WTC11 (cell line): ENCODE data around the gene PLLP. TPM values are rescaled to one million over a fixed set of nuclear protein-coding genes. Genes with fewer than 3 reads are reported as not detected.

ENCODE experiments used
- ARID4B ChIP-seq: sonication (generic); formaldehyde crosslinking; IDR thresholded peaks from 2 replicates; pipeline ENCODE4 v1.8.0; 2023; ENCODE audit warnings: missing genetic modification reagents, mild to moderate bottlenecking, borderline replicate concordance
- ATF2 ChIP-seq: sonication (generic); formaldehyde crosslinking; IDR thresholded peaks from 2 replicates; pipeline ENCODE4 v1.8.1; 2022; ENCODE audit warnings: low read depth, missing genetic modification reagents, borderline replicate concordance
- CREB1 ChIP-seq: sonication (generic); formaldehyde crosslinking; IDR thresholded peaks from 2 replicates; pipeline ENCODE4 v1.8.0; 2023; ENCODE audit warnings: mild to moderate bottlenecking, missing genetic modification reagents
- GABPB1 ChIP-seq: sonication (generic); formaldehyde crosslinking; IDR thresholded peaks from 2 replicates; pipeline ENCODE4 v1.8.1; 2023; ENCODE audit warnings: mild to moderate bottlenecking, missing genetic modification reagents
- HMGA2 ChIP-seq: fragments of 250-450 bp; sonication (Bioruptor Pico); IDR thresholded peaks from 2 replicates; pipeline ENCODE4 v1.4.0; 2021; ENCODE audit warnings: mild to moderate bottlenecking, moderate library complexity
- IRF1 ChIP-seq: sonication (generic); formaldehyde crosslinking; IDR thresholded peaks from 2 replicates; pipeline ENCODE4 v1.8.0; 2023; ENCODE audit warnings: missing genetic modification reagents
- MXD4 ChIP-seq: fragments of 250-450 bp; sonication (Bioruptor Pico); IDR thresholded peaks from 2 replicates; pipeline ENCODE4 v1.8.0; 2021; ENCODE audit warnings: mild to moderate bottlenecking, moderate library complexity, borderline replicate concordance
- NFE2L1 ChIP-seq: sonication (generic); formaldehyde crosslinking; IDR thresholded peaks from 2 replicates; pipeline ENCODE4 v1.8.1; 2023; ENCODE audit warnings: missing genetic modification reagents
- NR2C2 ChIP-seq: sonication (generic); formaldehyde crosslinking; IDR thresholded peaks from 2 replicates; pipeline ENCODE4 v1.8.0; 2022; ENCODE audit warnings: mild to moderate bottlenecking, missing genetic modification reagents
- SP1 ChIP-seq: sonication (generic); formaldehyde crosslinking; conservative IDR thresholded peaks from 2 replicates; pipeline ENCODE4 v1.8.1; 2022; ENCODE audit warnings: missing genetic modification reagents
- ZNF396 ChIP-seq: fragments of 250-450 bp; sonication (Bioruptor Pico); IDR thresholded peaks from 2 replicates; pipeline ENCODE4 v1.8.0; 2021; ENCODE audit warnings: mild to moderate bottlenecking, moderate library complexity, borderline replicate concordance
- ZNF671 ChIP-seq: fragments of 250-450 bp; sonication (Bioruptor Pico); IDR thresholded peaks from 2 replicates; pipeline ENCODE4 v1.8.0; 2021; ENCODE audit warnings: mild to moderate bottlenecking
- total RNA-seq: library from RNA; stranded (reverse); gene quantifications from 3 replicates; pipeline ENCODE4 v1.2.3, GENCODE V29; 2021
- TF ChIP-seq, protein P1 (sequence below): fragments of 250-450 bp; sonication (Bioruptor Pico); IDR thresholded peaks from 2 replicates; pipeline ENCODE4 v1.9.0; 2021; ENCODE audit warnings: moderate library complexity, mild to moderate bottlenecking, inconsistent platforms, borderline replicate concordance
- TF ChIP-seq, protein P2 (sequence below): sonication (generic); formaldehyde crosslinking; IDR thresholded peaks from 2 replicates; pipeline ENCODE4 v1.8.1; 2023; ENCODE audit warnings: mild to moderate bottlenecking, missing genetic modification reagents, borderline replicate concordance
- TF ChIP-seq, protein P3 (sequence below): sonication (generic); formaldehyde crosslinking; IDR thresholded peaks from 2 replicates; pipeline ENCODE4 v1.8.1; 2023; ENCODE audit warnings: mild to moderate bottlenecking, missing genetic modification reagents, moderate library complexity
- TF ChIP-seq, protein P4 (sequence below): fragments of 250-450 bp; sonication (Bioruptor Pico); IDR thresholded peaks from 2 replicates; pipeline ENCODE4 v1.8.0; 2021; ENCODE audit warnings: mild to moderate bottlenecking
- TF ChIP-seq, protein P5 (sequence below): fragments of 250-450 bp; sonication (Bioruptor Pico); IDR thresholded peaks from 2 replicates; pipeline ENCODE4 v1.9.0; 2021; ENCODE audit warnings: mild to moderate bottlenecking, borderline replicate concordance
- TF ChIP-seq, protein P6 (sequence below): fragments of 200-600 bp; IDR thresholded peaks from 2 replicates; pipeline ENCODE4 v1.8.0; 2022; ENCODE audit warnings: antibody characterized with exemption

The PLLP gene
- total RNA-seq, 1 experiment from 2014 or later = 2.8 TPM

- TF ChIP-seq ARID4B (CRISPR knock-in tag) = no peak
- TF ChIP-seq CREB1 = no peak
- TF ChIP-seq, protein P1, sequence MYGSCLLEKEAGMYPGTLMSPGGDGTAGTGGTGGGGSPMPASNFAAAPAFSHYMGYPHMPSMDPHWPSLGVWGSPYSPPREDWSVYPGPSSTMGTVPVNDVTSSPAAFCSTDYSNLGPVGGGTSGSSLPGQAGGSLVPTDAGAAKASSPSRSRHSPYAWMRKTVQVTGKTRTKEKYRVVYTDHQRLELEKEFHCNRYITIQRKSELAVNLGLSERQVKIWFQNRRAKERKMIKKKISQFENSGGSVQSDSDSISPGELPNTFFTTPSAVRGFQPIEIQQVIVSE (CRISPR knock-in tag) = no peak; the same call in 1 of the 2 replicates
- no peak for TF ChIP-seq MXD4 (CRISPR knock-in tag)
- TF ChIP-seq, protein P2, sequence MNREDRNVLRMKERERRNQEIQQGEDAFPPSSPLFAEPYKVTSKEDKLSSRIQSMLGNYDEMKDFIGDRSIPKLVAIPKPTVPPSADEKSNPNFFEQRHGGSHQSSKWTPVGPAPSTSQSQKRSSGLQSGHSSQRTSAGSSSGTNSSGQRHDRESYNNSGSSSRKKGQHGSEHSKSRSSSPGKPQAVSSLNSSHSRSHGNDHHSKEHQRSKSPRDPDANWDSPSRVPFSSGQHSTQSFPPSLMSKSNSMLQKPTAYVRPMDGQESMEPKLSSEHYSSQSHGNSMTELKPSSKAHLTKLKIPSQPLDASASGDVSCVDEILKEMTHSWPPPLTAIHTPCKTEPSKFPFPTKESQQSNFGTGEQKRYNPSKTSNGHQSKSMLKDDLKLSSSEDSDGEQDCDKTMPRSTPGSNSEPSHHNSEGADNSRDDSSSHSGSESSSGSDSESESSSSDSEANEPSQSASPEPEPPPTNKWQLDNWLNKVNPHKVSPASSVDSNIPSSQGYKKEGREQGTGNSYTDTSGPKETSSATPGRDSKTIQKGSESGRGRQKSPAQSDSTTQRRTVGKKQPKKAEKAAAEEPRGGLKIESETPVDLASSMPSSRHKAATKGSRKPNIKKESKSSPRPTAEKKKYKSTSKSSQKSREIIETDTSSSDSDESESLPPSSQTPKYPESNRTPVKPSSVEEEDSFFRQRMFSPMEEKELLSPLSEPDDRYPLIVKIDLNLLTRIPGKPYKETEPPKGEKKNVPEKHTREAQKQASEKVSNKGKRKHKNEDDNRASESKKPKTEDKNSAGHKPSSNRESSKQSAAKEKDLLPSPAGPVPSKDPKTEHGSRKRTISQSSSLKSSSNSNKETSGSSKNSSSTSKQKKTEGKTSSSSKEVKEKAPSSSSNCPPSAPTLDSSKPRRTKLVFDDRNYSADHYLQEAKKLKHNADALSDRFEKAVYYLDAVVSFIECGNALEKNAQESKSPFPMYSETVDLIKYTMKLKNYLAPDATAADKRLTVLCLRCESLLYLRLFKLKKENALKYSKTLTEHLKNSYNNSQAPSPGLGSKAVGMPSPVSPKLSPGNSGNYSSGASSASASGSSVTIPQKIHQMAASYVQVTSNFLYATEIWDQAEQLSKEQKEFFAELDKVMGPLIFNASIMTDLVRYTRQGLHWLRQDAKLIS (CRISPR knock-in tag) = no peak
- TF ChIP-seq, protein P3, sequence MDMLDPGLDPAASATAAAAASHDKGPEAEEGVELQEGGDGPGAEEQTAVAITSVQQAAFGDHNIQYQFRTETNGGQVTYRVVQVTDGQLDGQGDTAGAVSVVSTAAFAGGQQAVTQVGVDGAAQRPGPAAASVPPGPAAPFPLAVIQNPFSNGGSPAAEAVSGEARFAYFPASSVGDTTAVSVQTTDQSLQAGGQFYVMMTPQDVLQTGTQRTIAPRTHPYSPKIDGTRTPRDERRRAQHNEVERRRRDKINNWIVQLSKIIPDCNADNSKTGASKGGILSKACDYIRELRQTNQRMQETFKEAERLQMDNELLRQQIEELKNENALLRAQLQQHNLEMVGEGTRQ (CRISPR knock-in tag) = no peak
- no peak for TF ChIP-seq NFE2L1 (CRISPR knock-in tag)
- no peak for TF ChIP-seq IRF1 (CRISPR knock-in tag)
- TF ChIP-seq ATF2 = no peak
- TF ChIP-seq HMGA2 (CRISPR knock-in tag) = no peak
- TF ChIP-seq, protein P4, sequence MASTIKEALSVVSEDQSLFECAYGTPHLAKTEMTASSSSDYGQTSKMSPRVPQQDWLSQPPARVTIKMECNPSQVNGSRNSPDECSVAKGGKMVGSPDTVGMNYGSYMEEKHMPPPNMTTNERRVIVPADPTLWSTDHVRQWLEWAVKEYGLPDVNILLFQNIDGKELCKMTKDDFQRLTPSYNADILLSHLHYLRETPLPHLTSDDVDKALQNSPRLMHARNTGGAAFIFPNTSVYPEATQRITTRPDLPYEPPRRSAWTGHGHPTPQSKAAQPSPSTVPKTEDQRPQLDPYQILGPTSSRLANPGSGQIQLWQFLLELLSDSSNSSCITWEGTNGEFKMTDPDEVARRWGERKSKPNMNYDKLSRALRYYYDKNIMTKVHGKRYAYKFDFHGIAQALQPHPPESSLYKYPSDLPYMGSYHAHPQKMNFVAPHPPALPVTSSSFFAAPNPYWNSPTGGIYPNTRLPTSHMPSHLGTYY = peak; percentile 92
- TF ChIP-seq GABPB1 (CRISPR knock-in tag) = peak; percentile 42; the same call in 1 of the 2 replicates
- TF ChIP-seq, protein P5, sequence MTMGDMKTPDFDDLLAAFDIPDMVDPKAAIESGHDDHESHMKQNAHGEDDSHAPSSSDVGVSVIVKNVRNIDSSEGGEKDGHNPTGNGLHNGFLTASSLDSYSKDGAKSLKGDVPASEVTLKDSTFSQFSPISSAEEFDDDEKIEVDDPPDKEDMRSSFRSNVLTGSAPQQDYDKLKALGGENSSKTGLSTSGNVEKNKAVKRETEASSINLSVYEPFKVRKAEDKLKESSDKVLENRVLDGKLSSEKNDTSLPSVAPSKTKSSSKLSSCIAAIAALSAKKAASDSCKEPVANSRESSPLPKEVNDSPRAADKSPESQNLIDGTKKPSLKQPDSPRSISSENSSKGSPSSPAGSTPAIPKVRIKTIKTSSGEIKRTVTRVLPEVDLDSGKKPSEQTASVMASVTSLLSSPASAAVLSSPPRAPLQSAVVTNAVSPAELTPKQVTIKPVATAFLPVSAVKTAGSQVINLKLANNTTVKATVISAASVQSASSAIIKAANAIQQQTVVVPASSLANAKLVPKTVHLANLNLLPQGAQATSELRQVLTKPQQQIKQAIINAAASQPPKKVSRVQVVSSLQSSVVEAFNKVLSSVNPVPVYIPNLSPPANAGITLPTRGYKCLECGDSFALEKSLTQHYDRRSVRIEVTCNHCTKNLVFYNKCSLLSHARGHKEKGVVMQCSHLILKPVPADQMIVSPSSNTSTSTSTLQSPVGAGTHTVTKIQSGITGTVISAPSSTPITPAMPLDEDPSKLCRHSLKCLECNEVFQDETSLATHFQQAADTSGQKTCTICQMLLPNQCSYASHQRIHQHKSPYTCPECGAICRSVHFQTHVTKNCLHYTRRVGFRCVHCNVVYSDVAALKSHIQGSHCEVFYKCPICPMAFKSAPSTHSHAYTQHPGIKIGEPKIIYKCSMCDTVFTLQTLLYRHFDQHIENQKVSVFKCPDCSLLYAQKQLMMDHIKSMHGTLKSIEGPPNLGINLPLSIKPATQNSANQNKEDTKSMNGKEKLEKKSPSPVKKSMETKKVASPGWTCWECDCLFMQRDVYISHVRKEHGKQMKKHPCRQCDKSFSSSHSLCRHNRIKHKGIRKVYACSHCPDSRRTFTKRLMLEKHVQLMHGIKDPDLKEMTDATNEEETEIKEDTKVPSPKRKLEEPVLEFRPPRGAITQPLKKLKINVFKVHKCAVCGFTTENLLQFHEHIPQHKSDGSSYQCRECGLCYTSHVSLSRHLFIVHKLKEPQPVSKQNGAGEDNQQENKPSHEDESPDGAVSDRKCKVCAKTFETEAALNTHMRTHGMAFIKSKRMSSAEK (CRISPR knock-in tag) = 0 out of 2 replicates have a peak, but pooled peaks have one; percentile 15
- no peak for TF ChIP-seq NR2C2
- TF ChIP-seq ZNF396 (CRISPR knock-in tag) = no peak
- peak; percentile 34; the same call in 1 of the 2 replicates for TF ChIP-seq ZNF671 (CRISPR knock-in tag)
- TF ChIP-seq SP1 (CRISPR knock-in tag) = no peak
- TF ChIP-seq, protein P6, sequence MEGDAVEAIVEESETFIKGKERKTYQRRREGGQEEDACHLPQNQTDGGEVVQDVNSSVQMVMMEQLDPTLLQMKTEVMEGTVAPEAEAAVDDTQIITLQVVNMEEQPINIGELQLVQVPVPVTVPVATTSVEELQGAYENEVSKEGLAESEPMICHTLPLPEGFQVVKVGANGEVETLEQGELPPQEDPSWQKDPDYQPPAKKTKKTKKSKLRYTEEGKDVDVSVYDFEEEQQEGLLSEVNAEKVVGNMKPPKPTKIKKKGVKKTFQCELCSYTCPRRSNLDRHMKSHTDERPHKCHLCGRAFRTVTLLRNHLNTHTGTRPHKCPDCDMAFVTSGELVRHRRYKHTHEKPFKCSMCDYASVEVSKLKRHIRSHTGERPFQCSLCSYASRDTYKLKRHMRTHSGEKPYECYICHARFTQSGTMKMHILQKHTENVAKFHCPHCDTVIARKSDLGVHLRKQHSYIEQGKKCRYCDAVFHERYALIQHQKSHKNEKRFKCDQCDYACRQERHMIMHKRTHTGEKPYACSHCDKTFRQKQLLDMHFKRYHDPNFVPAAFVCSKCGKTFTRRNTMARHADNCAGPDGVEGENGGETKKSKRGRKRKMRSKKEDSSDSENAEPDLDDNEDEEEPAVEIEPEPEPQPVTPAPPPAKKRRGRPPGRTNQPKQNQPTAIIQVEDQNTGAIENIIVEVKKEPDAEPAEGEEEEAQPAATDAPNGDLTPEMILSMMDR = no peak
Observed at GRCh38 chr16:57299719-57300386, 15.4 kb upstream of the PLLP start (continued).
